GM19328 (cell line): ENCODE results near the gene KHDC1L.
"Not testable (repeated sequence)": the region's sequence is repeated elsewhere in the genome, so short reads cannot be mapped to it uniquely, and the experiment has no call there.

Experiments
- ATAC-seq: cut with Tn5 transposase; IDR thresholded peaks from one replicate; pipeline ENCODE4 v1.9.1; 2021; ENCODE audit warnings: mild to moderate bottlenecking, moderate library complexity; ENCODE audit not compliant: unreplicated experiment

Gene KHDC1L

GRCh38 chr6:73225396-73225795, at the start of gene KHDC1L:
Gene KHDC1L (minus strand): TSS chr6:73225496. CDS start chr6:73225408, 88 bp downstream.
- ATAC-seq: no peak

- ATAC-seq: not testable (repeated sequence)
These were observed 44.0 kb upstream of the KHDC1L start for GRCh38 chr6:73269296-73269695.

- not testable (repeated sequence) for ATAC-seq
These were observed 43.6 kb upstream of the KHDC1L start for GRCh38 chr6:73268896-73269295.

- no peak for ATAC-seq
These were observed 39.1 kb upstream of the KHDC1L start for GRCh38 chr6:73264446-73264845.

- no peak for ATAC-seq
These were observed 38.2 kb upstream of the KHDC1L start for GRCh38 chr6:73263570-73263909.

GRCh38 chr6:73262671-73263569, 37.6 kb upstream of the KHDC1L start, which contains the start of gene KHDC1:
Gene KHDC1 (minus strand): TSS chr6:73263196. CDS start chr6:73242517, 20,679 bp downstream.
- peak; percentile 93 for ATAC-seq

GRCh38 chr6:73258721-73259120, 33.4 kb upstream of the KHDC1L start:
- no peak for ATAC-seq

GRCh38 chr6:73254323-73254722, 29.0 kb upstream of the KHDC1L start:
- not testable (repeated sequence) for ATAC-seq

GRCh38 chr6:73252703-73253102, 27.4 kb upstream of the KHDC1L start:
- no peak for ATAC-seq

GRCh38 chr6:73250016-73250415, 24.7 kb upstream of the KHDC1L start:
- no peak for ATAC-seq

GRCh38 chr6:73248192-73248903, 23.1 kb upstream of the KHDC1L start:
- no peak for ATAC-seq

- ATAC-seq: no peak
These were observed 16.7 kb upstream of the KHDC1L start for GRCh38 chr6:73242001-73242400.

- ATAC-seq: no peak
These were observed 15.4 kb upstream of the KHDC1L start for GRCh38 chr6:73240730-73241129.

- ATAC-seq: no peak
These were observed 11.0 kb upstream of the KHDC1L start for GRCh38 chr6:73236144-73236750.

GRCh38 chr6:73234733-73235132, 9.4 kb upstream of the KHDC1L start:
- ATAC-seq: no peak

GRCh38 chr6:73233971-73234370, 8.7 kb upstream of the KHDC1L start:
- ATAC-seq: not testable (repeated sequence)

- ATAC-seq: no peak
These were observed 7.8 kb upstream of the KHDC1L start for GRCh38 chr6:73233048-73233447.

- peak; percentile 62 for ATAC-seq
These were observed 6.7 kb upstream of the KHDC1L start for GRCh38 chr6:73231986-73232391.

GRCh38 chr6:73227606-73228255, 2.4 kb upstream of the KHDC1L start:
- ATAC-seq: no peak

GRCh38 chr6:73216859-73217258, 8.4 kb downstream of the KHDC1L start:
- ATAC-seq: no peak

GRCh38 chr6:73209117-73209516, 16.2 kb downstream of the KHDC1L start:
- no peak for ATAC-seq
